Peyer's patch (tissue), 4 donors: ENCODE measurements around the gene GHRHR. TPM values are rescaled to one million over a fixed set of nuclear protein-coding genes. Genes with fewer than 3 reads are reported as not detected.

Experiments
- DNase-seq, 3 donors: peaks; one replicate each; pipeline ENCODE4 v3.0.0-alpha.2; 2017 to 2019
- H3K27ac ChIP-seq, 4 donors: fragments of 200-600 bp; sonication (generic); one replicate each; pipeline ENCODE4 v1.5.1; 2016 to 2019
- H3K27me3 ChIP-seq, 2 donors: fragments of 200-600 bp; sonication (generic); one replicate each; pipeline ENCODE4 v1.5.1; 2019
- H3K36me3 ChIP-seq, 3 donors: fragments of 200-600 bp; sonication (generic); one replicate each; pipeline ENCODE4 v1.5.1; 2016 to 2019
- H3K4me1 ChIP-seq, 4 donors: fragments of 200-600 bp; sonication (generic); one replicate each; pipeline ENCODE4 v1.5.1; 2016 to 2019
- H3K4me3 ChIP-seq, 4 donors: fragments of 200-600 bp; sonication (generic); 1 replicate in 3 of 4; 2 replicates in 1 of 4; pipeline ENCODE4 v1.5.1; 2016 to 2019; ENCODE audit warnings: mild to moderate bottlenecking in 1 of 4
- H3K9me3 ChIP-seq, 4 donors: fragments of 200-600 bp; sonication (generic); one replicate each; pipeline ENCODE4 v1.5.1; 2016 to 2019; ENCODE audit warnings: mild to moderate bottlenecking in 1 of 4
- POLR2A ChIP-seq, 2 donors: fragments of 450-650 bp; IDR thresholded peaks; one replicate each; pipeline ENCODE4 v1.5.1; 2017; ENCODE audit warnings: antibody characterized with exemption in 2 of 2, mild to moderate bottlenecking in 2 of 2, moderate library complexity in 2 of 2
- total RNA-seq, 4 donors: library from RNA; depleted of rRNA; stranded (reverse); fragments of >200 nt; gene quantifications; one replicate each; pipeline ENCODE4 v1.1.0, GENCODE V29; 2016
- TF ChIP-seq, protein P1 (sequence below), 6 experiments: fragments of 450-650 bp in 4 of 6; fragments of 200-600 bp in 2 of 6; sonication (generic) in 1 of 6; IDR thresholded peaks; one replicate each; pipeline ENCODE4 v1.5.1; 2017 to 2019; ENCODE audit warnings: antibody characterized with exemption in 6 of 6, mild to moderate bottlenecking in 3 of 6, moderate library complexity in 1 of 6

Gene GHRHR
- total RNA-seq, 4 donors from 2014 or later: not detected

DNA sequence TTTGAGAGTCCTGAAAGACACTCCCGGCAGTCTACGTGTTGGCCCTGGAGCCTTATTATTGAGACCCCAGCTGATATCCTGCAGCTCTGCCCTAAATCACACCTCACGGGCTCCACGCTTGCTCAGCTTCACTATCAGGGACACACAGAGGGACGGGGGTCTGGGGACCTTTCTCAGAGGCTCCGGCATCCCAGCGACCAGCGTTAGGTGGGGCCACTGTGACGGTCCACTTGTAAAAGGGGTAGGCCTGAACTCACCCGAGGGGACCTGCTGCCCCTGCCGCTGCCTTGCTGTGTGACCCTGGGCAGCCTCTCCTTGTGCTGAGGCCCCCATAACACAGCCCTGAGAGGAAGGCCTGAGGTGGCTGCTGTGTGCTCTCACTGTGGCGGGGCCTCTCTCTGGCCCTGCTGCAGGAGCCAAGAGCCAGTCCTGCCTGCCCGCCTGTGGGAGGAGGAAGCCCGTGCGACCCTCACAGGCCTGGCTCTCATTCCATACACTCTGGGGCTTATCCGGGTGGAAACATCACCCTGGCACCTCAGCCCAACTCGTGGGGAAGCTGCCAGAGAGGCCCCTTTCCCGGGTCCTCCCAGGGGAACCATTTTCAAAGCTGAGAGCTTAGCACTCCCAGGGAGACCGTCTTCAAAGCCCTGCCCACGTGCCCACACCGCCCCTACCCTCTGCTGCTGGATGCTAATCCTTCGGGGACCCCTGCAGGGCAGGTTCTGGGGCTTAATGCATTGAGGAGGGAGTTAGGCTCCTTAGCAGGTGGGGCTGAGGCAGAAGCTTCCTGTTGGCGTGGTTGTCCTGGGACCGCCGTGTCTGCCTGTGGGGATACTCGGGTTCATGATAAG is 30.4 kb upstream of the GHRHR start:
- no peaks in the 10 kb centered on the region for H3K9me3 ChIP-seq
- DNase-seq: peak in 2 of 3 donors; percentile 38 to 45
- H3K27me3 ChIP-seq: no peaks in the 10 kb centered on the region
- no peak overlapping the region for H3K4me3 ChIP-seq
- H3K4me1 ChIP-seq: peaks cover 0 to 15% (median 2%) of the 10 kb centered on the region in 4 donors
- H3K27ac ChIP-seq: no peak overlapping the region
- TF ChIP-seq, protein P1, sequence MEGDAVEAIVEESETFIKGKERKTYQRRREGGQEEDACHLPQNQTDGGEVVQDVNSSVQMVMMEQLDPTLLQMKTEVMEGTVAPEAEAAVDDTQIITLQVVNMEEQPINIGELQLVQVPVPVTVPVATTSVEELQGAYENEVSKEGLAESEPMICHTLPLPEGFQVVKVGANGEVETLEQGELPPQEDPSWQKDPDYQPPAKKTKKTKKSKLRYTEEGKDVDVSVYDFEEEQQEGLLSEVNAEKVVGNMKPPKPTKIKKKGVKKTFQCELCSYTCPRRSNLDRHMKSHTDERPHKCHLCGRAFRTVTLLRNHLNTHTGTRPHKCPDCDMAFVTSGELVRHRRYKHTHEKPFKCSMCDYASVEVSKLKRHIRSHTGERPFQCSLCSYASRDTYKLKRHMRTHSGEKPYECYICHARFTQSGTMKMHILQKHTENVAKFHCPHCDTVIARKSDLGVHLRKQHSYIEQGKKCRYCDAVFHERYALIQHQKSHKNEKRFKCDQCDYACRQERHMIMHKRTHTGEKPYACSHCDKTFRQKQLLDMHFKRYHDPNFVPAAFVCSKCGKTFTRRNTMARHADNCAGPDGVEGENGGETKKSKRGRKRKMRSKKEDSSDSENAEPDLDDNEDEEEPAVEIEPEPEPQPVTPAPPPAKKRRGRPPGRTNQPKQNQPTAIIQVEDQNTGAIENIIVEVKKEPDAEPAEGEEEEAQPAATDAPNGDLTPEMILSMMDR (IDR thresholded peaks at IDR 0.05): no peak
- TF ChIP-seq POLR2A (IDR thresholded peaks at IDR 0.05): no peak
- H3K36me3 ChIP-seq: no peaks in the 10 kb centered on the region

DNA sequence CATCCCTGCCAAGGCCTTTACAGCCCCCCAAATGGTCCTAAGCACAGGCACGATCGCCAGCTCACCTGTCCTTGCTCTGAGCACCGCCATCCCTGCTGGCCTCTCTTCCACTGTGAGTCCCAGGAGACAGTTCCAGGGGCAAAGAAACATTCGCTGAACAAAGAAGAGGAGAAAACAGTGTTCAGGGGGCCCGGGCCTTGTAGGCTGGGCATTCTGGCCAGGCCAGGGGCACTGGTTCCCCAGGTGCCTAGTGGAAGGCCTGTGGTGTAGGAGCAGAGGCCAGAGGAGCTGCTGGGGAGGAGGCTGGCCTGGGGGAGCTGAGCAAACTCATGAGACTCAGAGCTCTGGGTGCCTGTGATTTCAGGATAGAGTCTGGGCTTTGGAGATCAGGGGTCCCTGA is 29.5 kb upstream of the GHRHR start:
- no peak for DNase-seq
- no peaks in the 10 kb centered on the region for H3K9me3 ChIP-seq
- TF ChIP-seq, protein P1 (IDR thresholded peaks at IDR 0.05): no peak
- TF ChIP-seq POLR2A (IDR thresholded peaks at IDR 0.05): no peak
- H3K36me3 ChIP-seq: no peaks in the 10 kb centered on the region
- no peak overlapping the region for H3K27ac ChIP-seq
- no peaks in the 10 kb centered on the region for H3K27me3 ChIP-seq
- no peak overlapping the region for H3K4me3 ChIP-seq
- H3K4me1 ChIP-seq: peaks cover 0 to 18% (median 4%) of the 10 kb centered on the region in 4 donors

DNA sequence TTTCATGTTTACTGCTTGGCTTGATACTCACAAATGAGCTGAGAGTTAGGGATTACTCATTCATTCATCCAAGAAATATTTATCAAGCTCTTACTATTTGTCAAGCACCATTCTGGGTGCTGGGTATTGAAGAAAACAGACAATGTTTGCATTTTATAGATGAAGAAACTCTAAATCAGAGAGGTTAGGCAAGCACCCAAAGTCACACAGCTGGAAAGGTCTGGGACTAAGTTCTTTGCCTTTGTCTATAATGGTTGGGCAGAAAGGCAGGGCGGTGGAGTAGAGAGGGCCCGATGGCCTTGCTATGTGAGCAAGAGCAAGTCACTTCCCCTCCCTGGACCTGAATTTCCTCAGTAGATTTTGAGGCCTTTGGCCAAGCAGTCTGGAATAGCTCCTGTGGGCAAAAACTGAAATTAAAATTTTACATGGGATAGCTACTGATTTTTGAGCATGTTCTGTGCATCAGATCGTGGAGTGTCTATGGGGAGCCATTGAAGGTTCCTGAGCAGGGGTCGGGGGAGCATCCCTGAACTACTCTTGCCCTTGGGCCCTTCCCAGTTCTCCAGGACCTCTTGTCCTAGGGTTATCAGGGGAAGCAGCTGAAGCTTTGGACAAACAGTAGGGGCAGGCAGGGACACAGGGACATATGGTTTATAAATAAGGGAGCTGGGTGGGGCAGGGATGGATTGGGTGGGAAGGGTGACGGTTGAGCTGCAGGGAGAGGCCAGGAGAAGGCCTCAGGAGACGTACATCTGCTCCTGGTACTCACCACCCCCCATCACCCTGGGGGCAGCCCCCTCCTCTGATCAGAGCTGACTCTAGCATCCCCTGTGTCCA is 28.8 kb upstream of the GHRHR start:
- no peaks in the 10 kb centered on the region for H3K36me3 ChIP-seq
- no peak overlapping the region for H3K27ac ChIP-seq
- peaks cover 0 to 18% (median 4%) of the 10 kb centered on the region in 4 donors for H3K4me1 ChIP-seq
- H3K4me3 ChIP-seq: no peak overlapping the region
- no peaks in the 10 kb centered on the region for H3K9me3 ChIP-seq
- no peaks in the 10 kb centered on the region for H3K27me3 ChIP-seq
- no peak for DNase-seq
- no peak for TF ChIP-seq POLR2A (IDR thresholded peaks at IDR 0.05)
- TF ChIP-seq, protein P1 (IDR thresholded peaks at IDR 0.05): no peak

DNA sequence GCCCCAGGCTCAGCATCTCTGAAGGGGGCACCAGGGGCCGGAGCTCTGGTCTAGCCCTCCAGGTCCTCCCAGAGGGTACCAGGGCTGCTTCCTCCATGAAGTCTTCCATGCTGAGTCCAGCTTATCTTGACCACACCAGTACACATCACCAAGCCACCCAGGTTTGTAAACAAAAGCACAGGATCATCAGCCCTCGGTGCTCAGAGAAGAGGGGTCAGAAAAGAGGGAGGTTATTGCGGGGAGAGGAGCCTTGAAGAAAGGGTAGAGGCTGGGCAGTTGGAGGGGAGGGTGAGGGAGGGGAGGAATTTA is 28.2 kb upstream of the GHRHR start:
- peaks cover 0 to 18% (median 4%) of the 10 kb centered on the region in 4 donors for H3K4me1 ChIP-seq
- no peaks in the 10 kb centered on the region for H3K36me3 ChIP-seq
- no peaks in the 10 kb centered on the region for H3K27me3 ChIP-seq
- H3K4me3 ChIP-seq: no peak overlapping the region
- H3K27ac ChIP-seq: no peak overlapping the region
- TF ChIP-seq, protein P1 (IDR thresholded peaks at IDR 0.05): no peak
- no peak for TF ChIP-seq POLR2A (IDR thresholded peaks at IDR 0.05)
- no peaks in the 10 kb centered on the region for H3K9me3 ChIP-seq
- no peak for DNase-seq

DNA sequence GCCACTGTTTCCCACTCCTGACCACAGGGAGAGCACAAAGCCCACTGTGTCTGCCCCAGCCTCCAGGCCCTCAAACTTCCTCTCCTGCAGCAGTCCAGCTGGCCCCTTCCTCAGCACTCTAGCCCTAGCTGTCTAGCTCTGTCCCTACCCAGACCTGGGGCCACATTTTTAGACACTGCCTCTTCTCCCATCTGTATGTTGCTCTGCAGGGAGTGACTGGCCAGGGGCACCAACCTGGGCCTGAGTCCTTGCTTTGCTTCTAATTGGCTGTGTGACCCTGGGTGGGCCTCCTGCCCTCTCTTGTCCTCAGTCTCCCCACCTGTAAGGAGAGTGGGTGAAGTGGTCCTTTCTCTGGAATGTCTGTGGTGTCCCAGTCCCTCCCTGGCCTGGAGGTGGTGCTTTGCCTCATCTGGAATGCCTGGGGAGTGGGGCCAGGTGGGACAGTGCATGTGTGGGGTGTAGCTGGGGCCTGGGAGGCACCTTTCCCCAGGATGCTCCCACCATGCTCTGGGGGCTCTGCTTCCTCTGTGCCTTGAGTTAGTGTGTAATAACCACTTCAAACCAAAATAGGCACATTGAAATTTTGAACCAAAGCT is 27.0 kb upstream of the GHRHR start:
- no peak for DNase-seq
- H3K4me3 ChIP-seq: no peak overlapping the region

More for the DNA sequence above, 27.0 kb upstream of the GHRHR start:
- Histone ChIP-seq H3K4me1 (peaks cover 0 to 18% (median 4%) of the 10 kb centered on the region in 4 donors), H3K36me3 (no peaks in the 10 kb centered on the region), H3K9me3 (no peaks in the 10 kb centered on the region), H3K27ac (peak overlapping the region in 3 of 4 donors; percentile 28 to 71 (median 39)), H3K27me3 (no peaks in the 10 kb centered on the region)
- TF ChIP-seq, protein P1 (IDR thresholded peaks at IDR 0.05): no peak
- no peak for TF ChIP-seq POLR2A (IDR thresholded peaks at IDR 0.05)
